ENCODE results near the gene SLC45A3. TPM values are rescaled to one million over a fixed set of nuclear protein-coding genes. Genes with fewer than 3 reads are reported as not detected.

Gene SLC45A3
- total and polyA plus RNA-seq, 2 donors (not counting 3 experiments of a cell fraction or from before 2014, with no cell fraction given), result 15.1 to 15.6 TPM

DNA sequence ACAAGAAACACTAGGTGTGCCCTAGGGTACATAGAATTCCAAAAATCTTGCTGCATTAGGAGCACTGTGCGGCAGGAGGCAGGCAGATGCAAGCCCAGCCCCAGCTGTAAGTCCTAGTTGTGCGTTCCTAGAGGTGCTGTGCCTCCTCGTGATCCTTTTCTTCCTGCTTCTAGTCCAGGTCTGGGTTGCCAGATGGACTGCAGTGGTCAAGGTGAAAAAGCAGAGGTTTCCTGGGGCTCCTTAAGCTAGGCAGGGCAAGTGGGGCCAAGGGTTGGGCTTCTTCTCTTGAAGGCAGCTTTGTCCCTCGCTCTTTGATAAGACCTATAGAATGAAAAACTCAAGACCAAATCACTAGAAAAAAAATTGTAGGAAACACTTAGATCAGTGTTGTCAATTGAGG, 21.6 kb upstream of the SLC45A3 start:
- no peak overlapping the region for H3K4me2 ChIP-seq (ENCODE audit: insufficient read depth, low read length)
- H3K79me2 ChIP-seq (ENCODE audit: control insufficient read depth, insufficient read depth, low read length), result no peaks in the 10 kb centered on the region
- BruUV-seq (replicated peaks), result no TSS peak
- H3K9me1 ChIP-seq (replicated peaks; ENCODE audit: control insufficient read depth, extremely low read depth, insufficient read depth, low read length), result no peaks in the 10 kb centered on the region
- H3K9me3 ChIP-seq (replicated peaks; ENCODE audit: control insufficient read depth, insufficient read depth, low read length), result no peaks in the 10 kb centered on the region
- POLR2A ChIA-PET, result no interaction called here
- H3K36me3 ChIP-seq (ENCODE audit: control insufficient read depth in 2 of 2, extremely low read depth in 1 of 2, insufficient read depth in 2 of 2, low read length in 2 of 2), result no peaks in the 10 kb centered on the region
- H3K27ac ChIP-seq (ENCODE audit: insufficient read depth, low read depth, low read length), result no peak overlapping the region
- intact Hi-C loops (cut with micrococcal nuclease), result loop anchor here (1.0 kb wide), 1 partner anchor 23 kb away; no protein-coding TSS in a partner anchor
- peaks cover 16% of the 10 kb centered on the region for H3K4me1 ChIP-seq (ENCODE audit: control insufficient read depth, extremely low read depth, insufficient read depth, low read length)
- DNase-seq (ENCODE audit: low read depth, low spot score), result no peak
- H3K4me3 ChIP-seq (replicated peaks in 1 of 3; ENCODE audit: insufficient read depth in 1 of 3, low read depth in 1 of 3, low read length in 3 of 3), result no peak overlapping the region
- TF ChIP-seq EZH2 (IDR thresholded peaks at IDR 0.05; ENCODE audit: borderline replicate concordance, low read depth, low read length, severe bottlenecking) (no peak), GATA2 (IDR thresholded peaks at IDR 0.05; ENCODE audit: insufficient read depth, insufficient read length, low read depth, low read length) (no peak), JUN (IDR thresholded peaks at IDR 0.05; ENCODE audit: borderline replicate concordance, insufficient read depth, insufficient read length, low read depth) (no peak), POLR2AphosphoS5 (IDR thresholded peaks at IDR 0.05; ENCODE audit: insufficient read depth, low read depth, low read length) (no peak), POLR2A (IDR thresholded peaks at IDR 0.05; ENCODE audit: low read depth, low read length) (no peak), MYC (IDR thresholded peaks at IDR 0.05; ENCODE audit: low read depth, low read length) (no peak), FOS (IDR thresholded peaks at IDR 0.05; ENCODE audit: borderline replicate concordance, insufficient read depth, low read length) (no peak)
- TF ChIP-seq, protein P1, sequence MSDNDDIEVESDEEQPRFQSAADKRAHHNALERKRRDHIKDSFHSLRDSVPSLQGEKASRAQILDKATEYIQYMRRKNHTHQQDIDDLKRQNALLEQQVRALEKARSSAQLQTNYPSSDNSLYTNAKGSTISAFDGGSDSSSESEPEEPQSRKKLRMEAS (IDR thresholded peaks at IDR 0.05; ENCODE audit: insufficient read depth, insufficient read length), result no peak
- TF ChIP-seq, protein P2, sequence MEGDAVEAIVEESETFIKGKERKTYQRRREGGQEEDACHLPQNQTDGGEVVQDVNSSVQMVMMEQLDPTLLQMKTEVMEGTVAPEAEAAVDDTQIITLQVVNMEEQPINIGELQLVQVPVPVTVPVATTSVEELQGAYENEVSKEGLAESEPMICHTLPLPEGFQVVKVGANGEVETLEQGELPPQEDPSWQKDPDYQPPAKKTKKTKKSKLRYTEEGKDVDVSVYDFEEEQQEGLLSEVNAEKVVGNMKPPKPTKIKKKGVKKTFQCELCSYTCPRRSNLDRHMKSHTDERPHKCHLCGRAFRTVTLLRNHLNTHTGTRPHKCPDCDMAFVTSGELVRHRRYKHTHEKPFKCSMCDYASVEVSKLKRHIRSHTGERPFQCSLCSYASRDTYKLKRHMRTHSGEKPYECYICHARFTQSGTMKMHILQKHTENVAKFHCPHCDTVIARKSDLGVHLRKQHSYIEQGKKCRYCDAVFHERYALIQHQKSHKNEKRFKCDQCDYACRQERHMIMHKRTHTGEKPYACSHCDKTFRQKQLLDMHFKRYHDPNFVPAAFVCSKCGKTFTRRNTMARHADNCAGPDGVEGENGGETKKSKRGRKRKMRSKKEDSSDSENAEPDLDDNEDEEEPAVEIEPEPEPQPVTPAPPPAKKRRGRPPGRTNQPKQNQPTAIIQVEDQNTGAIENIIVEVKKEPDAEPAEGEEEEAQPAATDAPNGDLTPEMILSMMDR (IDR thresholded peaks at IDR 0.05; ENCODE audit: extremely low read depth in 1 of 2, insufficient read depth in 1 of 2, low read depth in 1 of 2, low read length in 2 of 2), result no peak
- no peaks in the 10 kb centered on the region for H3K27me3 ChIP-seq (ENCODE audit: control insufficient read depth in 2 of 2, insufficient read depth in 2 of 2, low read length in 2 of 2)
- H3K9ac ChIP-seq (replicated peaks; ENCODE audit: extremely low read depth, insufficient read depth, low read length), result no peak overlapping the region
- dilution Hi-C loops (cut with MboI; ENCODE audit: extremely low pct_ligation_motif_present, low sequenced_read_pairs), result no loop called here
- FAIRE-seq, result no peak
- H2AFZ ChIP-seq (ENCODE audit: low read depth, low read length), result no peak overlapping the region
- H4K20me1 ChIP-seq (replicated peaks; ENCODE audit: control insufficient read depth, extremely low read depth, insufficient read depth, low read length), result no peaks in the 10 kb centered on the region
- CTCF ChIA-PET, result interaction anchor here (1.5 to 4.1 kb wide), 4 partner anchors 10 to 43 kb away, joined by 4 to 47 read pairs (median 14); no protein-coding TSS in a partner anchor

All from endothelial cell of umbilical vein (primary cell).